Pancreas (tissue), 10 donors: ENCODE results near the gene EVI5. TPM values are rescaled to one million over a fixed set of nuclear protein-coding genes. Genes with fewer than 3 reads are reported as not detected.
"Not testable (repeated sequence)": the region's sequence is repeated elsewhere in the genome, so short reads cannot be mapped to it uniquely, and the experiment has no call there.

ENCODE experiments used
- ATAC-seq, 4 donors: fragments of 200-7000 bp; cut with Tn5 transposase; one replicate each; pipeline versions ENCODE4 v1.8.0 to v1.9.1; 2020; ENCODE audit warnings: mild to moderate bottlenecking in 4 of 4, moderate library complexity in 4 of 4
- DNase-seq, 6 donors: peaks; one replicate each; pipeline ENCODE4 v3.0.0-alpha.2; 2020
- FAIRE-seq: peaks from 2 replicates; lab custom pipeline; 2012; peaks lifted over from hg19 to GRCh38; lab: Jason Lieb, UNC
- H3K27ac ChIP-seq, 4 donors: fragments of 200-600 bp; sonication (generic); 1 replicate in 3 of 4; 2 replicates in 1 of 4; pipeline versions ENCODE4 v1.5.0 to v1.8.0; 2020
- H3K27me3 ChIP-seq, 4 donors: fragments of 200-600 bp; one replicate each; pipeline ENCODE4 v1.8.0; 2021
- H3K36me3 ChIP-seq, 3 donors: fragments of 200-600 bp; sonication (generic) in 1 of 3; one replicate each; pipeline versions ENCODE4 v1.5.0 to v1.8.0; 2020 to 2021
- H3K4me1 ChIP-seq, 3 donors: fragments of 200-600 bp; one replicate each; pipeline ENCODE4 v1.8.0; 2021
- H3K4me3 ChIP-seq, 4 donors: fragments of 200-600 bp; sonication (generic) in 2 of 4; one replicate each; pipeline versions ENCODE4 v1.5.0 to v1.8.0; 2020 to 2021
- H3K9me3 ChIP-seq, 4 donors: fragments of 200-600 bp; one replicate each; pipeline ENCODE4 v1.8.0; 2021
- WGBS, 2 donors: extraction: QIAGEN DNeasy Blood & Tissue Kit; methylation state at CpG; one replicate each; pipeline ENCODE4 v1.1.7; 2013; 5-methylcytosine and 5-hydroxymethylcytosine counted together
- intact Hi-C, 3 donors: fragments of 100-400 bp; cut with DNase I; formaldehyde crosslinking; loops; one replicate each; pipeline versions ENCODE4 v1.11.1 to v1.14.2; 2022
- polyA plus RNA-seq, 2 donors: library from polyadenylated mRNA; stranded (reverse); fragments of 200-250 nt; gene quantifications; one replicate each; pipeline ENCODE4 v1.2.3, GENCODE V29; 2013
- total RNA-seq, 6 donors: library from RNA; stranded (reverse); fragmentation: NEBNext Ultra II Directional in 4 of 6; extraction: Animal tissue kit (Norgen Biotek cat#: 25700) in 4 of 6; gene quantifications; one replicate each; pipeline versions ENCODE4 v1.2.1 to v1.2.4, GENCODE V29; 2021 to 2023
- TF ChIP-seq, protein P1 (sequence below), 4 donors: fragments of 200-600 bp; sonication (generic) in 3 of 4; IDR thresholded peaks; one replicate each; pipeline versions ENCODE4 v1.5.0 to v1.8.0; 2021; ENCODE audit warnings: antibody characterized with exemption in 4 of 4
- donor health status: healthy with polysubstance abuse.
- donor health status: DM: no; HTN: no; CAD: no; lungs with moderate emphysema.
- donor health status: DM: no; HTN: no; CAD: no.
- donor health status: control.
- donor health status: control.
- donor health status: Bipolar disorder and iron deficiency.
- donor health status: DM: yes; HTN: yes; CAD: no.
- donor health status: DM: no; HTN: no; CAD: no.
- donor health status: DM: no; HTN: no; CAD: no.
- donor health status: DM: yes; HTN: yes; CAD: no.

The EVI5 gene
- total and polyA plus RNA-seq, 8 donors: 3.3 to 21.7 (median 12.7) TPM

GRCh38 chr1:92749024-92749634 lies 35.8 kb downstream of the EVI5 start:
- intact Hi-C loops: no loop called here
- ATAC-seq: peak; percentile 74 to 95 (median 88)
- Histone ChIP-seq H3K36me3 (no peaks in the 10 kb centered on the region), H3K9me3 (no peaks in the 10 kb centered on the region), H3K27me3 (no peaks in the 10 kb centered on the region), H3K27ac (no peak overlapping the region), H3K4me3 (no peak overlapping the region), H3K4me1 (no peaks in the 10 kb centered on the region)
- no CpG with 5 or more reads among the region's 1 CpG for WGBS, 2 donors
- peak in 3 of 6 donors; percentile 27 to 43 (median 35) for DNase-seq
- TF ChIP-seq, protein P1, sequence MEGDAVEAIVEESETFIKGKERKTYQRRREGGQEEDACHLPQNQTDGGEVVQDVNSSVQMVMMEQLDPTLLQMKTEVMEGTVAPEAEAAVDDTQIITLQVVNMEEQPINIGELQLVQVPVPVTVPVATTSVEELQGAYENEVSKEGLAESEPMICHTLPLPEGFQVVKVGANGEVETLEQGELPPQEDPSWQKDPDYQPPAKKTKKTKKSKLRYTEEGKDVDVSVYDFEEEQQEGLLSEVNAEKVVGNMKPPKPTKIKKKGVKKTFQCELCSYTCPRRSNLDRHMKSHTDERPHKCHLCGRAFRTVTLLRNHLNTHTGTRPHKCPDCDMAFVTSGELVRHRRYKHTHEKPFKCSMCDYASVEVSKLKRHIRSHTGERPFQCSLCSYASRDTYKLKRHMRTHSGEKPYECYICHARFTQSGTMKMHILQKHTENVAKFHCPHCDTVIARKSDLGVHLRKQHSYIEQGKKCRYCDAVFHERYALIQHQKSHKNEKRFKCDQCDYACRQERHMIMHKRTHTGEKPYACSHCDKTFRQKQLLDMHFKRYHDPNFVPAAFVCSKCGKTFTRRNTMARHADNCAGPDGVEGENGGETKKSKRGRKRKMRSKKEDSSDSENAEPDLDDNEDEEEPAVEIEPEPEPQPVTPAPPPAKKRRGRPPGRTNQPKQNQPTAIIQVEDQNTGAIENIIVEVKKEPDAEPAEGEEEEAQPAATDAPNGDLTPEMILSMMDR (IDR thresholded peaks at IDR 0.05): peak; percentile 21 to 51 (median 46)
- no peak for FAIRE-seq

- 79% methylated on average over 3 of the region's 3 CpGs for WGBS, 2 donors
- Histone ChIP-seq H3K27ac (no peak overlapping the region), H3K27me3 (no peaks in the 10 kb centered on the region), H3K4me3 (no peak overlapping the region), H3K4me1 (no peaks in the 10 kb centered on the region), H3K9me3 (no peaks in the 10 kb centered on the region), H3K36me3 (no peaks in the 10 kb centered on the region)
- ATAC-seq: no peak
- no peak for DNase-seq
- intact Hi-C loops: no loop called here
- FAIRE-seq: no peak
- TF ChIP-seq, protein P1 (IDR thresholded peaks at IDR 0.05): no peak
Observed at GRCh38 chr1:92748138-92748537, 36.8 kb downstream of the EVI5 start.

GRCh38 chr1:92747735-92748134 lies 37.2 kb downstream of the EVI5 start:
- TF ChIP-seq, protein P1 (IDR thresholded peaks at IDR 0.05): no peak
- H3K27me3 ChIP-seq: no peaks in the 10 kb centered on the region
- DNase-seq (no peak), ATAC-seq (peak in 1 of 4 donors; percentile 58), FAIRE-seq (no peak)
- H3K9me3 ChIP-seq: no peaks in the 10 kb centered on the region
- intact Hi-C loops: no loop called here
- no peaks in the 10 kb centered on the region for H3K4me1 ChIP-seq
- 38 to 52% methylated on average over 1 of the region's 1 CpG for WGBS, 2 donors
- H3K27ac ChIP-seq: no peak overlapping the region
- H3K4me3 ChIP-seq: no peak overlapping the region
- no peaks in the 10 kb centered on the region for H3K36me3 ChIP-seq

DNA sequence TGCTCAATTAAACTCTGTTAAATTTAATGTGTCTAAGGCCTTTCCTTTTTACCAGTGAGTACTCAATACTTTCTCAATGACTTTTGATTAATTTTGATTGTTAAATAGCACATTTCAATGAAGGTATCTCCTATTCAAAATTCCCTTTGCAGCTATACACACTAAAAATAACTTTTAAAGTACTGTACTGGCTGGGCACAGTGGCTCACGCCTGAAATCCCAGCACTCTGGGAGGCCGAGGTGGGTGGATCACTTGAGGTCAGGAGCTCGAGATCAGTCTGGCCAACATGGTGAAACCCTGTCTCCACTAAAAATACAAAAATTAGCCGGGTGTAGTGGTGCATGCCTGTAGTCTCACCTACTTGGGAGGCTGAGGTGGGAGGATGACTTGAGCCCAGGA lies 38.7 kb downstream of the EVI5 start:
- H3K36me3 ChIP-seq, H3K27me3 ChIP-seq, ATAC-seq, H3K4me3 ChIP-seq, FAIRE-seq, H3K27ac ChIP-seq, intact Hi-C loops, H3K9me3 ChIP-seq, DNase-seq, H3K4me1 ChIP-seq: not testable (repeated sequence)
- WGBS, 2 donors: 91 to 98% methylated on average over 4 of the region's 4 CpGs

GRCh38 chr1:92743221-92743620 lies 41.7 kb downstream of the EVI5 start:
- Histone ChIP-seq H3K36me3 (no peaks in the 10 kb centered on the region), H3K4me1 (peaks cover 0 to 11% (median 0%) of the 10 kb centered on the region in 3 donors), H3K4me3 (no peak overlapping the region), H3K27me3 (no peaks in the 10 kb centered on the region), H3K27ac (no peak overlapping the region), H3K9me3 (no peaks in the 10 kb centered on the region)
- ATAC-seq (no peak), FAIRE-seq (no peak), DNase-seq (no peak)
- TF ChIP-seq, protein P1 (IDR thresholded peaks at IDR 0.05): no peak
- intact Hi-C loops: no loop called here
- 96 to 97% methylated on average over 8 of the region's 8 CpGs for WGBS, 2 donors
